ENCODE results near the gene GTF2H4.

The GTF2H4 gene

DNA sequence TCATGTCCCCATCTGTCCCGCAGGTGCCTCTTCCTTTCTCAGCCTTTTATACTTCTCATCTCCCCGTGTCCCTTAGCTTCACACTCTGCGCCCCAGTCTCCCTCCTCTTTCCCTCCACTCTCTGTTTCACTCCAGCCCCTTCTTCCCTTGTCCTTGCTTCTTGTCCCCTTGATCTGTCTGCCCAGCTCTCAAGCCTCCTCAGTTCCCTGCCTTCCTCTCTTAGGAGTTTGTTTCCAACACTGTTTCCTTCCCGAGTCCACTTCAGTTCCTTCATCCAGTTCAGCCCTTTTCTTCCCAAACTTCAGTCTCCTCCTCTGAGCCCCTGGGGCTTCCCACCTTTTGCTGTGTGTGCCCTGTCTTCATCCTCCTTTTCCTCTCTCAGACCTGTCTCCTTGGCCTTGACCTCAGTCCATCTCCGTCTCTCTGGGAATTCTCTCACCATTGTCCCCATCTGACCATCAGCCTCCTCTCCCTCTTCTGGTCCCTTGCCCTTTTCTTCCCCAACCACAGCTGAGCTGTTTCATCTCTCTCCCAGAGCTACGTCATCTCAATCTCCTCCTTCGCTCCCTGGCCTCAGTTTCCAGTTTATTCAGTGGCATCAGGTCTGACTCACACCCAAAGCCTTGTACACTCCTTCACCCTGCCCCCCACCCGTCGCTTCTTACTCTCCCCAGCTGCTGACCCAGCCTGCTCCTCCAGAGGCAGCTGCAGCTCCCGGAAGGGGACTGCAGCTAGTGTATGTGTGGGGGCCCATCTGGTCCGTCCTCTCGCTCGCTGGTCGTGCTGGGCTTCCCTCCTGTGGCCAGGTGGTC, 26.4 kb upstream of the GTF2H4 start:
- DNase-seq = peak in 3 of 10 donors; percentile 35 to 90 (median 43)
- intact Hi-C loops (cut with DNase I) = loop anchor here (10.0 kb wide), 1 partner anchor 207 kb away; the partner anchor contains the start of gene DHX16

DNA sequence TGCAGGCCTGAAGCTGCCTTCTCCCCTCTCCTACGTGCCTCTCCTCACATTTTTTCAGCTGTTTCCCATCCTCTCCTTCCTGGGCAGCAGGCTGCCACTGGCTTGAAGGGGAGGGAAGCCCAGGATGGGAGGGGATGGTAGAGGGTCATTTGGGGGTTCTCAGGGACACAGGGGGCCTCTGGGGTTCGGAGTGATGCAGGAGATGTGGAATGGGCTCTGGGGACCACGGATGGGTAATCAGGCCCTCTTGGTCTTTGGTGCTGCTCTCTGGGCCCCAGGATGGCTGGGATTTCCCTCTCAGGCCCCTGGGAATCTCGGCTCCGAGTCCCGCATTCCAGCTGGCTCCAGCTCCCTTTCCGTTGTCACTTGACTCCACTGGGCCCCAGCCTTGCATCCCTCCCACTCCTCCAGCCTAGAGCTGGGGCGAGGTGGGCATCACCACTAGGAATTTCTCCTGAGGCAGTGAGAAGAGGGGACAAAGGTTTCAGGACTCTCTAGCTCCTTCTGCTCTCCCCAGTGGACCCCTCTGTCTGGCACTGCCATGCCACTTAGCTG, 25.7 kb upstream of the GTF2H4 start:
- intact Hi-C loops (cut with DNase I) = loop anchor here (10.0 kb wide), 1 partner anchor 207 kb away; the partner anchor contains the start of gene DHX16
- DNase-seq = no peak

GRCh38 chr6:30882759-30883684, 25.0 kb upstream of the GTF2H4 start:
- intact Hi-C loops (cut with DNase I) = loop anchor here (10.0 kb wide), 1 partner anchor 208 kb away; the partner anchor contains the start of gene DHX16
- no peak for DNase-seq

DNA sequence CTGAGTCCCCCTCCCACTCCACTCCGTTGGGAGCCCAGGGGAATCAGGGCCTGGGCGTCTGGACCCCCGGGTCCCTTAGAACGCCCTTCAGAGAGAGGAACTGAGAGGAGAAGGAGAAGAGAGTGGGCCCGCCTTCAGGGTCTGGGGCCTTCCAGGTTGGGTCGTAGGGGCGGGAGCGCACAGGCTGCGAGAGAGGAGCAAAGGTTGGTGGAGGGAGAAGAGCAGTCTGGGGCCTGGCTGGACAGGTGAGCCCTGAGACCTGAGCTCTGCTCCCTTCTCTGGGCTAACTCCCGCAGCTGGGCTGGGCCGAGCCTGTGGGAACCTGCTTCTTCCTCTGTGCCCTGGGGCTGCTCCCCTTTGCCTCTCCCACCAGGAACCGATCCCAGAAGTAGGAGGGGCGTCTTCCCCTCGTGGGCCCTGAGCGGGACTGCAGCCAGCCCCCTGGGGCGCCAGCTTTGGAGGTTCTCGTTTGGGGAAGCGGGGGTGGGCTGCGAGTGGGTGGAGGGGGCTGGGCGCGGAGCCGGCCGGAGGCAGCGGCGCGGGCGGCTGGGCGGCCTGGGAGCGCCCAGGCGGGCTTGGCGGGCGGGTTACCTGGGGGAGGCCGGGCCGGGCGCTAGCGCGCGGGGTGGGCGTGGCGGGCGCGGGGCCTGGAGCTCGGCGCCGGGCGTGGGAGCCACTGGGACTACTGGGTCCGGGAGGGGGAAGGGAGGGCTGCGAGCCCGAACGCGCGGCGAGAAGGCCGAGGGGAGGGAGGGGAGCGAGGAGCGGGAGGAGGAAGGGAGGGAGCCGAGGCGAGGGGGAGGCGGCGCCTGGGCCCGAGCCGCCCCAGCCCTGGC, 24.1 kb upstream of the GTF2H4 start, which contains the start of gene DDR1:
DDR1 (plus strand) TSS at position 835 of the 836 bp plus-strand sequence. CDS start 4,211 bp downstream, outside the sequence.
- DNase-seq = peak in 8 of 10 donors; percentile 70 to 97 (median 82)
- intact Hi-C loops (cut with DNase I) = loop anchor here (2.0 to 10.0 kb wide), 2 partner anchors 31 to 209 kb away; partner anchors contain the start of genes DHX16 and VARS2

DNA sequence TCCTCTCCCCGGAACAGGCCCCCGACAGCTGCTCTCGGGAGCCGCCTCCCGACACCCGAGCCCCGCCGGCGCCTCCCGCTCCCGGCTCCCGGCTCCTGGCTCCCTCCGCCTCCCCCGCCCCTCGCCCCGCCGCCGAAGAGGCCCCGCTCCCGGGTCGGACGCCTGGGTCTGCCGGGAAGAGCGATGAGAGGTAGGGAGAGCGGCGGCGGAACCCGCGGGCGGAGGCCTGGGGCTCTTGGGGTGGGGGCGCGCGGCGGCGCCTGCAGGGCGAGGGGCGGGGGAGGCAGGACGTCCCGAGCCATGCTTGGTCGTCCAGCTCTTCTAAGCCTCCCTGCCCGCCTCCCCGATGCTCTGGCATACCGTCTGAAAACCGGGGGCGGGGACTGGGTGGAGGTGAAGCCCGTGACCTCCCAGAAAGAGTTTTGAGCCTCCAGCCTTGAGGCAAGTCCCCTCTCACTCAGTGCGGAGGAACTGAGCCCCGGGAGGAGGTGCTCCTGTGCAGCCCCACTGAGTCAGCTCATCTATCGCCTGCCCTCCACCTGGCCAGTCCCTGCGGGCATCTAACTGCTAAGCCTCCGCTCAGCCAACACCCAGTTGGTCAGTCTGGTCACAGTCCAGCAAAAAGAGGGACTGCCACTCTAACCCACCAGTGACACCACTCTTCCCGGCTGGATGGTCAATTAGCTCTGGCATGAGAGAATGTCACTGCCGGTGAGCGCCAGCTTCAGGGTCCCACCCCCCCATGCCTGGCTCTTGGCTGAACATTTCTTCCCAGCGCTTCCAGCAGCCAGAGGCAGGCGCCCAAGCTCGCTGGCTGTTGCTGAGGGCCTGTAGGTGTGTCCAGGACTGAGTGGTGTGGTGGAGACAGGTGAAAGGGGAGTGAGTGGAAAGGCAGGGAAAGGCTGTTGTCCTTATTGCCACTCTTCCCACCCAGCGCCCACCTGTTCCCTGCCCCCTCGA, 23.2 kb upstream of the GTF2H4 start:
- peak; percentile 42 to 96 (median 62) for DNase-seq
- intact Hi-C loops (cut with DNase I) = loop anchor here (2.0 to 10.0 kb wide), 2 partner anchors 30 to 210 kb away; partner anchors contain the start of genes DHX16 and VARS2

DNA sequence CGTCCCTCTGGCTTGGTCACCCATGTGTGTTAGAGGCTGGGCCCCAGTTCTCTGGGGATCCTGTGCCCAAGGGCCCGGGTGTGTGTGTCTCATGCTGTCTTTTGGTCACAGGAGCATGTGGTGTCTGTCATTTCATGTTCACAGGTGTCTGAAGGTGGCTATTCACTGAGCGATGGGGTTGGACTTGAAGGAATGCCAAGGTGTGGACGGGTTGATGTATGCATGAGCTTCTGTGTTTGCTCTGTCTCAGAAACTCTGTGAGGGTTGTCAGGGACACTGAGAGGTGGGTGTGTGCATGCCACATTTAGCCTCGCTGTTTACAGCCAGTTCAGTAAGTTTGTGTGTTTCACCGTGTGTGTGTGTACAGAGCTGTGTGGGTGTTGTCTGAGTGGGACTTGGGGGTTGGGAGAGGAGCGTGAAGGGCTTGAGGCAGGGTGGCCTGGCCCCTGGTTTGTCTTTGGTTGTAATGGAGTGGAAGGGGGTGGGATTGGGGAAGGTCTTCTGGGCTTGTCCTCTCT, 22.5 kb upstream of the GTF2H4 start:
- intact Hi-C loops (cut with DNase I) = loop anchor here (2.0 to 10.0 kb wide), 2 partner anchors 29 to 211 kb away; partner anchors contain the start of genes DHX16 and VARS2
- peak in 2 of 10 donors; percentile 77 to 83 for DNase-seq

- intact Hi-C loops (cut with DNase I) = loop anchor here (2.0 to 10.0 kb wide), 3 partner anchors 23 to 211 kb away; partner anchors contain the start of genes DHX16, GTF2H4 and VARS2
- peak in 9 of 10 donors; percentile 55 to 94 (median 67) for DNase-seq
Measured at GRCh38 chr6:30885999-30886896, 21.8 kb upstream of the GTF2H4 start.

DNA sequence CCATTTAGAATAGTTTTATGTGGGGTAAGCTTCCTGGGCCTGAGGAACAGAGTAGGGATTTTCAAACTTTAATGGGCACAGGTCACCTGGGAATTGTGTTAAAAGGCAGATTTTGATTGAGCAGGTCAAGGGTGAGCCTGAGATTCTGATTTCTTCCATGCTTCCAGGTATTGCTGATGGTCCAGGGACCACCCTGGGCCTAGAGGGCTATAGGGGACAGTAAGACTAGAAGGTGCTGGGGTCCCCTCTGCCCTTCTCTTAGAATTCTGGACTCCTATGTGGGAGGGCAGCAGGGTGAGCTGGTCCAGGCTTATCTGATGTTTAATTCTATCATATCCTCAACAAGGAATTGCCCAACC, 21.1 kb upstream of the GTF2H4 start:
- no peak for DNase-seq
- intact Hi-C loops (cut with DNase I) = loop anchor here (2.0 to 10.0 kb wide), 2 partner anchors 22 to 212 kb away; partner anchors contain the start of genes DHX16 and GTF2H4

DNA sequence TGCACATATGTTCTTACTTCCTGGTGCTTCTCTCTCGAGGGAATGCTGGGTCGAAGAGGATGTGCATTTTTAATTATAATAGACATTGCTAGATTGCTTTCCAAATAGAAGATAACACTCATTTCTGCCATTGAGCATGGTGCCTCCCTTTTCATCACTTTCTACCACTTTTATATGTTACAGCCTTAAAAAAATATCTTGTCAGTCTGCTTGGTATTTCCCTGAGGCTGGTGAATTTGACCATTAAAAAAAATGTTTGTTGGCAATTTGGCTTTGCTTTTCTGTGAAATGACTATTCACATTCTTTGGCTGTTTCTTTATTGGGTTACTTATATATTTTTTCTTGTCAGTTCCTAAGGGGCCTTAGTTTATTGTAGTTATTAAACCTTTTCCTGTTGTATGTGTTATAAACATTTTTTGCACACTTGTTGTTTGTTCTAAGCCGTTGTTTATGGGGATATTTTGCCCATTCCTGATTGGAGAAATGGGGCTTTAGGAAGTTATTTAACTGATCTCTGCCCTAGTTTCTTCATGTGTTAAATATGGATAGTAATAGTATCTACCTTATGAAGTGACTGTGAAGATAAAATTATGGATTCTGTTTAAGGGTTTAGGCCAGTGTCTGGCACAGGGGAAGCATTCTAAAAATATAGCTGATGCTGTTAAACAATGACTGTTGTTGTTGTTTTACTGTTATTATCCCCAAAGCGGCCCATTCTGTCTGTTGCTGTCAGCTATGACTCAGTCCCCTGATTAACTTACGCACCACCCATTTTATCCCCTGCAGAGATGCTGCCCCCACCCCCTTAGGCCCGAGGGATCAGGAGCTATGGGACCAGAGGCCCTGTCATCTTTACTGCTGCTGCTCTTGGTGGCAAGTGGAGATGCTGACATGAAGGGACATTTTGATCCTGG, 19.8 kb upstream of the GTF2H4 start:
- intact Hi-C loops (cut with DNase I) = loop anchor here (2.0 to 10.0 kb wide), 2 partner anchors 21 to 213 kb away; partner anchors contain the start of genes DHX16 and GTF2H4
- DNase-seq = peak in 3 of 10 donors; percentile 42 to 87 (median 59)

DNA sequence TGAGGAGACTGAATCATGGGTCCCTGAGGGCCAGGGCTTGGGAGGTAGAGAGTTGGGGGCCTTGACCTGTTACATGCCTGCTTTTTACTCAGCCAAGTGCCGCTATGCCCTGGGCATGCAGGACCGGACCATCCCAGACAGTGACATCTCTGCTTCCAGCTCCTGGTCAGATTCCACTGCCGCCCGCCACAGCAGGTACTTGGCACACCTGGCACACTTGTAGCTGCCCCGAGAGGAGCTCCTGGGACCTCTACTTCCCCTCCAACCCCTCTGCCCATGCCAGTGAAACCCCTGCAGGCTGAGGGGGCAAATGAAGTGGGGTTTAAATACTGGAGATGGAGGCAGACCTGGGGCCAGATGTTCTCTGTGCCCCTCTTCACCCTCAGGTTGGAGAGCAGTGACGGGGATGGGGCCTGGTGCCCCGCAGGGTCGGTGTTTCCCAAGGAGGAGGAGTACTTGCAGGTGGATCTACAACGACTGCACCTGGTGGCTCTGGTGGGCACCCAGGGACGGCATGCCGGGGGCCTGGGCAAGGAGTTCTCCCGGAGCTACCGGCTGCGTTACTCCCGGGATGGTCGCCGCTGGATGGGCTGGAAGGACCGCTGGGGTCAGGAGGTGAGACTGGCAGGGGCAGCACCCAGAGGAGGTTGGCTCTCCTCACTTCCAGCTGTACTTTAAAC, 19.1 kb upstream of the GTF2H4 start:
- intact Hi-C loops (cut with DNase I) = loop anchor here (10.0 kb wide), 1 partner anchor 214 kb away; the partner anchor contains the start of gene DHX16
- peak in 2 of 10 donors; percentile 74 to 84 for DNase-seq

GRCh38 chr6:30889496-30889885, 18.5 kb upstream of the GTF2H4 start:
- intact Hi-C loops (cut with DNase I) = loop anchor here (10.0 kb wide), 1 partner anchor 215 kb away; the partner anchor contains the start of gene DHX16
- DNase-seq = no peak

DNA sequence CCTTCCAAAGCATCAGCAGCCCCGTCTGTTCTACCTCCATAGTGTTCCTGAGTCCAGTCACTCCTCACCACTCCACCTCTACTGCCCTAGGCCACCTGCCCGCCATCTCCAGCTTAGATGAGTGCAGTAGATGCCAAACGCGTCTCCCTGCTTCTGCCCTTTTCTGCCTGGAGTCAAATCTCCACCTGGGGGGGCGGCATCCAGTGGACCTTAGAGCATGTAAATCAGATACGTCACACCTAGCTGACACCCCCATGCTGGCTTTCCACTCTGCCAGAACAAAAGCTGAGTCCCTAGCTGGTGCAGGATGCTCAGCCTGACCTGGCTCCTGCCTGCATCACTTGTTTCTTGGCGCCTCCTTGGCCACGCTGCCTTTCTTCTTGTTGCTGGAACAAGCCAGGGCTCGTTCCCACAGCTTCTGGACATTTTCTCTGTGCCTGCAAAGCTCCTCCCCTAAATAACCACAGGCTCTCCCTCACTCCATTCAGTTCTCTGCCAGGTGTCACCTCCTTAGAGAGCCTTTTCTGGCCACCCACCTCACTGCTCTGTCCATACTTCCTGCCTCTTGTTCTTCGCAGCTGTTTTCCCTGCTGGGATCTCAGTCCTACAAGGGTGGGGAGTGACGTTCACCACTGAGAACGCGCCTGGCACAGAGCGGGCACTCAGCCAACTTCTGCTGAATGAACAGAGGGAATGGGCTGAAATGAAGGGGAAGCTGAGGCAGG, 17.9 kb upstream of the GTF2H4 start:
- intact Hi-C loops (cut with DNase I) = loop anchor here (10.0 kb wide), 1 partner anchor 215 kb away; the partner anchor contains the start of gene DHX16
- peak; percentile 64 to 97 (median 87) for DNase-seq

- intact Hi-C loops (cut with DNase I) = no loop called here
- DNase-seq = peak in 1 of 10 donors; percentile 81
Measured at GRCh38 chr6:30890646-30891449, 17.2 kb upstream of the GTF2H4 start.
